HG02938 (cell line): ENCODE data around the gene DUSP22.
"Not testable (repeated sequence)": the region's sequence is repeated elsewhere in the genome, so short reads cannot be mapped to it uniquely, and the experiment has no call there.

Experiments used
- ATAC-seq: cut with Tn5 transposase; IDR thresholded peaks from one replicate; pipeline ENCODE4 v1.9.1; 2021; ENCODE audit warnings: mild to moderate bottlenecking, moderate library complexity; ENCODE audit not compliant: unreplicated experiment

DUSP22 gene

GRCh38 chr6:376827-377640, 84.7 kb downstream of the DUSP22 start:
- no peak for ATAC-seq

GRCh38 chr6:377641-378020, 85.3 kb downstream of the DUSP22 start:
- not testable (repeated sequence) for ATAC-seq

- no peak for ATAC-seq
Measured at GRCh38 chr6:378090-378957, 86.0 kb downstream of the DUSP22 start.

GRCh38 chr6:378958-379409, 86.7 kb downstream of the DUSP22 start:
- ATAC-seq, result peak; percentile 15

- peak; percentile 43 for ATAC-seq
Measured at GRCh38 chr6:379410-380181, 87.3 kb downstream of the DUSP22 start.

GRCh38 chr6:380234-381218, 88.2 kb downstream of the DUSP22 start:
- ATAC-seq, result no peak

- no peak for ATAC-seq
Measured at GRCh38 chr6:381742-382461, 89.6 kb downstream of the DUSP22 start.

GRCh38 chr6:382883-383810, 90.9 kb downstream of the DUSP22 start:
- ATAC-seq, result no peak

- no peak for ATAC-seq
Measured at GRCh38 chr6:383856-384255, 91.6 kb downstream of the DUSP22 start.

GRCh38 chr6:384898-385297, 92.6 kb downstream of the DUSP22 start:
- ATAC-seq, result no peak

GRCh38 chr6:385614-386013, 93.3 kb downstream of the DUSP22 start:
- no peak for ATAC-seq

GRCh38 chr6:386688-387266, 94.5 kb downstream of the DUSP22 start:
- ATAC-seq, result no peak

- no peak for ATAC-seq
Measured at GRCh38 chr6:387293-387741, 95.0 kb downstream of the DUSP22 start.

- no peak for ATAC-seq
Measured at GRCh38 chr6:388202-388903, 96.1 kb downstream of the DUSP22 start.

- ATAC-seq, result no peak
Measured at GRCh38 chr6:389143-389542, 96.9 kb downstream of the DUSP22 start.

- peak; percentile 47 for ATAC-seq
Measured at GRCh38 chr6:389622-390021, 97.3 kb downstream of the DUSP22 start.

- peak; percentile 8 for ATAC-seq
Measured at GRCh38 chr6:390914-391558, 98.7 kb downstream of the DUSP22 start.
